GM18508 (cell line): Measurements from ENCODE around the gene TEX10.

Experiments used
- ATAC-seq: cut with Tn5 transposase; IDR thresholded peaks from one replicate; pipeline ENCODE4 v1.9.1; 2021; ENCODE audit warnings: moderate number of reproducible peaks; ENCODE audit not compliant: insufficient read depth, unreplicated experiment

Gene TEX10

DNA sequence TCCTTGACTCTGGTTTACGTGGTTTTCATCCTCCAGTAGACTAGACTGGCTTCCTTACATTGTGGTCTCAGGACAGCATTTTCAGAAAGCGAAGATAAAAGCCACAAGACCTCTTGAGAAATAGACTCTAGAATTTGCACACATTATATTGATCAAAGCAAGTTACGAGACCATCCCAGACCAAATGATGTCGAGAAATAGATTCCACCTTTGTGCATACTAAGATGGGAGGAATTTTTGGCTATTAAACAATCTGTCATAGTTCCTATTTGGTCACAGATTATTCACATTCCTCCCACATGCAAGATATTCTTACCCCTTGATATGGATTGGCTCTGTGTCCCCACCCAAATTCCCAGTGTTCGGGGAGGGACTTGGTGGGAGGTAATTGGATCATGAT lies 65.6 kb downstream of the TEX10 start:
- ATAC-seq, result no peak

DNA sequence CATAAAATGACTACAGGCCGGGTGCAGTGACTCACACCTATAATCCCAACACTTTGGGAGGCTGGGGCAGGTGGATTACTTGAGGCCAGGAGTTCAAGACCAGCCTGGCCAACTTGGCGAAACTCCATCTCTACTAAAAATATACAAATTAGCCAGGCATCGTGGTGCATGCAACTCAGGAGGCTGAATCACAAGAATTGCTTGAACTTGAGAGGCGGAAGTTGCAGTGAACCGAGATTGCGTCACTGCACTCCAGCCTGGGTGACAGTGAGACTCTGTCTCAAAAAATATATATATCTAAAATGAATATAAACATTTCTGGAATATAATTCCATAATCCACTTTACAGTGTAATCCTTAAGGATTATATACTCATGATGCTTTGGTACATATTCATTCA lies 66.5 kb downstream of the TEX10 start:
- no peak for ATAC-seq

DNA sequence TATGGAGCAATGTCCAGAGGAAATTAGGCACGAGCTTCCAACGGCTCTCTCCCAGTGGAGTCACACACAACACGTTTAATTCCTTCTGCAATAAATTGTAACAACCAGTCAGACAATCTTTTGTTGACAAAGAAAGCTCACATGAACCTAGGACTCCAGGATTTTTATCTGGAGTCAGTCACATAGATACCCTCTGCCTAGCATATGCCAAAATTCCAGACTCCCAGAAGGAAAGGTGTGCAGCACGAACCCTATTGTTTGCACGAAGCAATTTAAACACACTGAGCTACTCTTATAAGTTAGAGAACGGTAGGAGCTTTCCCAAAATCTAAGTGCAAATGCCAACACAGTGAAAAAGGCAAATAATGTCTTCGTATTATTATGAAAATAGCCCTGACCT lies 67.1 kb downstream of the TEX10 start:
- ATAC-seq, result no peak

DNA sequence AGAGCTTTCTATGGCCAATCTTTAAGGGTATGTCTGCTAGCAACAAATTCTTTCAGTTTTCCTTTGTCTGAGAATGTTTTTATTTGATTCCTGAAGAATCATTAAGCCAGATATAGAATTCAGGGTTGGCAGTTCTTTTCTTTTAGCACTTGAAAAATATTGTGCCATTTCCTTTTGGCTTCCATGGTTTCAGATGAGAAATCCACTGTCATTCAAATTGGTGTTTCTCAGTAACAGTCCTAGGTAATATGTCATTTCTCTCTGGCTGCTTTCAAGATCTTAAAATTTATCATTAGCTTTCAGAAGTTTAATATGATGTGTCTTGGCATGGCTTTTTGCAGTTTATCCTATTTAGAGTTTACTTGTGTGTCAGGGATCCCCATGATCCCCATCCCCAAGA lies 67.7 kb downstream of the TEX10 start:
- no peak for ATAC-seq

DNA sequence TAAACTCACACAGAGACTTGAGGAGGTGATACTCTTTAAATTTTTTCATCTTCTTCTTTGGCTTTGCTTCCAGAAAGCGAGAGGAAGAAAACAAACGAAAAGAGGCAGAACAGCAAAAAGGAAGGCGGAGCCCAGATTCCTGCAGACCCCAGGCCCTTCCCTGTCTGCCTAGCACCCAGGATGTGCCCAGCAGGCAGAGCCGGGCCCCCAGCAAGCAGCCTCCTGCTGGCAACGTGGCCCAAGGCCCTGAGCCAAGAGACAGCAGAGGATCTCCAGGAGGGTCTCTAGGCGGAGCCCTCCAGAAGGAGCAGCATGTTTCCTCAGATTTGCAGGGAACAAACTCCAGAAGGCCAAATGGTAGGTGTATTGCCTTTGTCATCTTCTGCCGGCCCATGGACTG lies 68.5 kb downstream of the TEX10 start:
- no peak for ATAC-seq

DNA sequence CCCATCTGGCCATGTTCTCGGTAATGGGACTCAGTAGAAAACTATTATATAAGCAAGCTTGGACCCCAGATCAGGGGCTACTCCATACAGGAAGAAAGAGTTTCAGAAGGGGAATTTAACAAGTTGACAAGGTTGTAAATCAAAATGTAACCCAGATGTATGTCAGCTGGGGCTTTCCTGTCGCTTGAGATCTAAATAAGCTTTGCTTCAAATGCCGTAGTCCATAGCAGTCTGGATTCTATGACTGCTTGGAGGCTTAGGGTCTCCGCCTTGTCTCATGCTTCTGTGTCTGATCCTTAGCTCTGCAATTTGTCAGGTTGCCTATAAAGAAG lies 70.4 kb downstream of the TEX10 start:
- ATAC-seq, result no peak

DNA sequence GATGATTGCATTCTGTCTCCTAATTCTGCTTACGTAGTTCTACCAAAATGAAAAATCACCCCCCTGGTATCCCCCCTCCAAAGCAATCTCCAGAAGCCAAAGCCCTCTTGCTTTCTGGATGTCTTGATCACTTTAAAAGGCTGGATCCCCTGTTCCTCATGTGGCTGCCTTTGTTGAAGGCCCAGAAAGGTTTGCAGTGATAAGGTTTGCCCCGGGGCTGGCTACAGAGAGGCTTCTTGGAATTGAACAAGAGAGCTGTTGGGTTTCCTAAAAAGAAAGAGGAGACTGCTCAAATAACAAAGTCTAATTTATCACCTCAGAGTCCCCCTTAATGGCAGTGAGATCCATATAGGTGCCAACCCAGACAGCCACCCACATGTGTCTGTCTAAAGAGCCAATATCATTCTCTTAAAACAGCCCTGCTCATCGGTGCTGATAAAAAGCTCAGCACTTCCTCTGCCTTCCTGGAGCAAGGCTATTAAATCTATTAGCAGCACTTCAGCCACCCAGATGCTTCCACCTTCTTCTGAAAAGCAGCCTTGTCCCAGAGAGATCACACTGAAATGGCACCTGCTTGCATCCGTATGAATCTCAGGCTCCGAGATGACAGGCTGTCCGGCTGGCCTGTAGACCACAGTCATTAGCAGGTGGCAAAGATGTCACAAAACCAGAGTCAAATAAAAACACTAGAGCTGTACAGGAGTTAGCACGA lies 70.9 kb downstream of the TEX10 start:
- ATAC-seq, result no peak

DNA sequence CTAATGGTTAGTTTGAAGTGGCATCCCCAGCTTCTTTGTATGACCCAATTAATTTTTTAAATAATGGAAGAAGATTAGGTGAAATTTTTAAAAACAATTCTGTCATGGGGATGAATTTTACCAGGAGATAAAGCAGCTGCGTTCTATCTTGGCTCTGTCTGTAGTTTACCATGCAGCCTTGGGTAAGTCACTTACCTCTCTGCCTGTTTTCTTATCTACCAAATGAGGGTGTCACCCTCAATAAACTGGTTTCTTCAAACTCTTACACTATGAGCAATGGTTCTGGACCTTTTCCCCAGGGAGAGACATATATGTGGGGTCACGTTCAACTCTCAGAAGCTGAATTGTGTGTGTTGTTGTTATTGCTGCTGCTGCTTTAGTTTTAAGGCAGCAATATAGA lies 71.7 kb downstream of the TEX10 start:
- no peak for ATAC-seq

DNA sequence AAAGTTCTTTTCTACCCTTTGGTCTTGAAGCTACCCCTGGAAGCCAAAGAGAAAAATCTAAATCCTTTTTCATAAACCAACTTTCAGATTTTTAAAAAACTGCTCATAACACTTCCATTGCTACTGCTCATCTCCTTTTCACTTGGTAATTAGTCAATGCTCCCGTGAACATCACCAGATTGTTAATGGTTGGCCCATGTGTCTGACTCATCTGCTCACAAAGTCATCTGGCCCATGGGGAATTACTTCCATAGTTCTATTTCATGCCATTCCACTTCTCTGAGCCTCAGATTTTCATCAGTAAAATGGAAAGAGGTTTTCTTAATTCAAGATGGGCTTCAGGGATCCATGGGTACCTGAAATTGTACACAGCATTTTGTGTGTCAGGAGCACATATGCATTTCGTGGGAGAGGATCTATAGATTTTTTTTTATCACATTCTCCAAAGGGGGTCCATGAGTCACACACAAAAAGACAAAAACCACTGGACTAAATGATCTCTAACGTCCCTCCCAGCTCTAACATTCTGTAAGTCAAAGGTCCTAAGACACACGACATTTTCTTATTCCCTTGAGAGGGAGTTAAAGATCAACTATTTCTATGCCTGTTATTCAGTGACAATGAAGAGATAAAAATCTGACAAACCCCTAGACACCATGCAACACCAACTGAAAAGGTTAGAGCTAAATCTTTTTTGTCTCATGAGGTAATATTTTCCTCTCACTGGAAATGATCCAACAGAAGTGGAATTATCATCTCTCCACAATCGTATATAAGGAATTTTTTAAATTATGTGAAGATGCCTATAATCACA lies 75.4 kb downstream of the TEX10 start:
- ATAC-seq, result no peak

DNA sequence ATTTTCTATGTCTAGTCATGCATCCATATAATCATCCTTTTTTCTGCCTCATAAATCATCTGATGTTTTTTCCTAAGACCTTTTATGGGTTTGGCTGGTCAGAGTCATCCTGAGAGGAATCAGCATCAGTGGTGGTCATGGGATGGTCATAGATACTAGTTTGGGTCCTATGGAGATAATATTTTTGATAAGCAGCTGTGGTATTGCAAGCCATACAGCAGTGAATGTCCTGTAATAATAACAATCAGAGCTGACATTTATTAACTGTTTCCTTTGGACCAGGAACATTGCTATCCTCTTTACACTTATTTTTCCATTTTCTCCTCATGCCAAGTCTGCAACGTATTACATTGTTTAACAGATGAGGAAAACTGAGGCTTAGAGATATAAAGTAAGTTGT lies 83.1 kb downstream of the TEX10 start:
- no peak for ATAC-seq

DNA sequence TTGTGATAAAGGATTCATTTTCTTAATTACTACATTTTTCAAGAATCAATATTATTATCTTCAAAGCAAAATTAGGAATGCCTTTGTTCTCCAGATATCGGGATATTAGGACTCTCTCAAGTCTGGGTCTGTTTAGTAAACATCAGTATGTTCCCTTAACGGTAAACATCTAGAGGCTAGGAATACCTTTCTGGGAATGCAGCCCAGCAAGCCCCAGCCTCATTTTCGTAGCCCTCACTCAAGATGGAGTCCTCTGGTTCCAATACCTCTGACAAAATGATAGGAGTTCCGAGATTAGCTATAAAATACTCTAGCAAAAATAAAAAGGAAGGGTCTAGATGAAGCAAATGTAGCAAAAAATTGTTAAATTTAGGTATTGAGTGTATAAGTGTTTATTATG lies 84.5 kb downstream of the TEX10 start:
- ATAC-seq, result no peak

DNA sequence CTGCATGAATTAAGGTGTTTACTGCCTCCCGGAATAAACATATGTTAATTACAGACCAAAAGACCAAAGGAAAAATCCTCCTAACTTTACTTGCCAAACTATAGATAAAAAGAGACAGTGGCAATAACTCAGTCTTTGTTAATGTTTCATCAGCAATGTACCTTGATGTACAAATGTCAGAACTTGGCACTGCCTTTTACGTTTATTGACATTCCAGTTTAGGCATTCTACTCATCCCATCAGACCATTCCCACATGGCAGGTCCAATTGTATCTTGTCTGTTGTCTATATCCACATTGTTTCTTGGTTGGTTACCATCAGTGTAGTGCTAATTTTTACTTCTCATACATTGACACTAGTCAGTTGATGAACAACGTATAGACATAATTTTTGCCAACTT lies 85.5 kb downstream of the TEX10 start:
- ATAC-seq, result no peak
